GM19463 (cell line): ENCODE data around the gene STARD7.

Experiments used
- ATAC-seq: cut with Tn5 transposase; IDR thresholded peaks from one replicate; pipeline ENCODE4 v1.9.1; 2021; ENCODE audit warnings: mild to moderate bottlenecking, moderate library complexity; ENCODE audit not compliant: unreplicated experiment

The STARD7 gene

GRCh38 chr2:96201338-96201737, 7.3 kb downstream of the STARD7 start:
- ATAC-seq = no peak

- no peak for ATAC-seq
Observed at GRCh38 chr2:96198921-96199320, 9.7 kb downstream of the STARD7 start.

- no peak for ATAC-seq
Observed at GRCh38 chr2:96197546-96198255, 10.9 kb downstream of the STARD7 start.

GRCh38 chr2:96195410-96196066, 13.1 kb downstream of the STARD7 start:
- ATAC-seq = no peak

GRCh38 chr2:96191937-96192670, 16.5 kb downstream of the STARD7 start:
- ATAC-seq = no peak

GRCh38 chr2:96188821-96189526, 19.7 kb downstream of the STARD7 start:
- ATAC-seq = no peak

GRCh38 chr2:96186562-96186961, 22.1 kb downstream of the STARD7 start:
- ATAC-seq = no peak

- ATAC-seq = no peak
Observed at GRCh38 chr2:96185516-96185915, 23.1 kb downstream of the STARD7 start.

- ATAC-seq = no peak
Observed at GRCh38 chr2:96184989-96185388, 23.6 kb downstream of the STARD7 start.

- no peak for ATAC-seq
Observed at GRCh38 chr2:96184188-96184587, 24.4 kb downstream of the STARD7 start.

- ATAC-seq = no peak
Observed at GRCh38 chr2:96181529-96181928, 27.1 kb downstream of the STARD7 start.

GRCh38 chr2:96180521-96180920, 28.1 kb downstream of the STARD7 start:
- ATAC-seq = no peak

GRCh38 chr2:96180002-96180401, 28.6 kb downstream of the STARD7 start:
- no peak for ATAC-seq

- ATAC-seq = no peak
Observed at GRCh38 chr2:96176661-96177060, 32.0 kb downstream of the STARD7 start.

GRCh38 chr2:96175951-96176350, 32.7 kb downstream of the STARD7 start:
- no peak for ATAC-seq

GRCh38 chr2:96174251-96175144, 34.1 kb downstream of the STARD7 start:
- ATAC-seq = no peak

GRCh38 chr2:96171831-96172230, 36.8 kb downstream of the STARD7 start:
- ATAC-seq = no peak

GRCh38 chr2:96170626-96171025, 38.0 kb downstream of the STARD7 start:
- ATAC-seq = no peak

GRCh38 chr2:96169868-96170507, 38.6 kb downstream of the STARD7 start:
- no peak for ATAC-seq
